ENCODE results near the gene MEX3A. TPM values are rescaled to one million over a fixed set of nuclear protein-coding genes. Genes with fewer than 3 reads are reported as not detected.
A peak's percentile ranks its signal among the peaks of the same experiment; 100 is the strongest.

The MEX3A gene
- total and polyA plus RNA-seq, 2 experiments from 2014 or later = 18.5 to 38.1 TPM

GRCh38 chr1:156129687-156130577 is 47.7 kb upstream of the MEX3A start:
- peaks cover 3% of the 10 kb centered on the region; the same call in 1 of the 2 replicates for H3K36me3 ChIP-seq (ENCODE audit: insufficient read depth)
- peak overlapping the region; percentile 13; the same call in 1 of the 3 replicates for H3K4me3 Mint-ChIP-seq
- no peaks in the 10 kb centered on the region for H3K9me2 ChIP-seq (ENCODE audit: insufficient read depth)
- ATAC-seq (peak; percentile 94), DNase-seq (ENCODE audit: low spot score) (peak; percentile 98)
- no peak overlapping the region for H2AFZ ChIP-seq
- H3K79me2 ChIP-seq (replicated peaks; ENCODE audit: insufficient read depth) = peaks cover 7% of the 10 kb centered on the region; the same call in 1 of the 2 replicates
- H3F3A ChIP-seq (replicated peaks; ENCODE audit: low read depth) = peaks cover 6% of the 10 kb centered on the region; the same call in 1 of the 2 replicates
- peaks cover 10% of the 10 kb centered on the region for H3K36me3 Mint-ChIP-seq (ENCODE audit: low read depth)
- no peaks in the 10 kb centered on the region for H3K9me3 Mint-ChIP-seq
- H3K27me3 Mint-ChIP-seq (ENCODE audit: insufficient read depth, low read depth, poor library complexity) = peaks cover 17% of the 10 kb centered on the region
- peaks cover 31% of the 10 kb centered on the region for H3K4me1 Mint-ChIP-seq
- no peaks in the 10 kb centered on the region for H3K27me3 ChIP-seq (ENCODE audit: insufficient read depth)
- peak overlapping the region; percentile 98 for H3K27ac Mint-ChIP-seq
- peak overlapping the region; percentile 66 for H3K4me2 ChIP-seq
- no peaks in the 10 kb centered on the region for H4K20me1 ChIP-seq (replicated peaks; ENCODE audit: insufficient read depth)
- no peak for TF ChIP-seq STAT1 (IDR thresholded peaks at IDR 0.05; ENCODE audit: unreplicated experiment)
- no peak for TF ChIP-seq NANOG (IDR thresholded peaks at IDR 0.05; ENCODE audit: borderline replicate concordance)
- no peak for TF ChIP-seq JUNB (IDR thresholded peaks at IDR 0.05; ENCODE audit: unreplicated experiment)
- peak; percentile 44; the same call in 1 of the 2 replicates for TF ChIP-seq POLR2AphosphoS5 (IDR thresholded peaks at IDR 0.05; ENCODE audit: low read depth)
- TF ChIP-seq ZNF331 (CRISPR knock-in tag; IDR thresholded peaks at IDR 0.05; ENCODE audit: low read depth) = no peak
- TF ChIP-seq EZH2phosphoT487 (IDR thresholded peaks at IDR 0.05; ENCODE audit: unreplicated experiment) = no peak
- peak; percentile 96 to 99 for TF ChIP-seq CTCF (conservative IDR thresholded peaks at IDR 0.05; ENCODE audit: low read depth in 2 of 2)
- no peak for TF ChIP-seq ZNF114 (CRISPR knock-in tag; IDR thresholded peaks at IDR 0.05)
- TF ChIP-seq REST (IDR thresholded peaks at IDR 0.05; ENCODE audit: unreplicated experiment) = no peak
- 0 out of 2 replicates have a peak, but pooled peaks have one; percentile 7 for TF ChIP-seq ZNF462 (CRISPR knock-in tag; IDR thresholded peaks at IDR 0.05)
- no peak for TF ChIP-seq CREB1 (CRISPR knock-in tag; IDR thresholded peaks at IDR 0.05; ENCODE audit: low read depth)
- TF ChIP-seq EZH2 (IDR thresholded peaks at IDR 0.05; ENCODE audit: low read depth, unreplicated experiment) = no peak
- TF ChIP-seq ETS1 (IDR thresholded peaks at IDR 0.05) = no peak
- H3K4me3 ChIP-seq = no peak overlapping the region
- H3K27ac ChIP-seq (ENCODE audit: low read depth) = peak overlapping the region; percentile 96
- peaks cover 27% of the 10 kb centered on the region for H3K4me1 ChIP-seq (ENCODE audit: insufficient read depth)
